Thyroid gland (tissue), 4 donors: ENCODE data around the gene NTNG1.

Experiments
- POLR2A ChIP-seq, 2 donors: fragments of 450-650 bp; IDR thresholded peaks; one replicate each; pipeline ENCODE4 v1.6.1; 2017; ENCODE audit warnings: antibody characterized with exemption in 2 of 2, mild to moderate bottlenecking in 2 of 2, moderate library complexity in 1 of 2
- TF ChIP-seq, protein P1 (sequence below), 6 experiments: fragments of 200-600 bp in 3 of 6; fragments of 450-650 bp in 3 of 6; sonication (generic) in 3 of 6; IDR thresholded peaks; one replicate each; pipeline ENCODE4 v1.5.1; 2016 to 2019; ENCODE audit warnings: antibody characterized with exemption in 6 of 6, mild to moderate bottlenecking in 2 of 6, inconsistent platforms in 1 of 6, moderate library complexity in 1 of 6

- TF ChIP-seq, protein P1, sequence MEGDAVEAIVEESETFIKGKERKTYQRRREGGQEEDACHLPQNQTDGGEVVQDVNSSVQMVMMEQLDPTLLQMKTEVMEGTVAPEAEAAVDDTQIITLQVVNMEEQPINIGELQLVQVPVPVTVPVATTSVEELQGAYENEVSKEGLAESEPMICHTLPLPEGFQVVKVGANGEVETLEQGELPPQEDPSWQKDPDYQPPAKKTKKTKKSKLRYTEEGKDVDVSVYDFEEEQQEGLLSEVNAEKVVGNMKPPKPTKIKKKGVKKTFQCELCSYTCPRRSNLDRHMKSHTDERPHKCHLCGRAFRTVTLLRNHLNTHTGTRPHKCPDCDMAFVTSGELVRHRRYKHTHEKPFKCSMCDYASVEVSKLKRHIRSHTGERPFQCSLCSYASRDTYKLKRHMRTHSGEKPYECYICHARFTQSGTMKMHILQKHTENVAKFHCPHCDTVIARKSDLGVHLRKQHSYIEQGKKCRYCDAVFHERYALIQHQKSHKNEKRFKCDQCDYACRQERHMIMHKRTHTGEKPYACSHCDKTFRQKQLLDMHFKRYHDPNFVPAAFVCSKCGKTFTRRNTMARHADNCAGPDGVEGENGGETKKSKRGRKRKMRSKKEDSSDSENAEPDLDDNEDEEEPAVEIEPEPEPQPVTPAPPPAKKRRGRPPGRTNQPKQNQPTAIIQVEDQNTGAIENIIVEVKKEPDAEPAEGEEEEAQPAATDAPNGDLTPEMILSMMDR (IDR thresholded peaks at IDR 0.05): no peak
- TF ChIP-seq POLR2A (IDR thresholded peaks at IDR 0.05): no peak
Observed at GRCh38 chr1:107098961-107099360, 41.9 kb upstream of the NTNG1 start.
